T-helper 1 cell treated with Interleukin-12 subunit alpha and Interleukin-12 subunit beta and Interleukin-4 antibody, amounts not matched to agents 30 μg/mL and 1 μg/mL, for 36 hours (primary cell): ENCODE results near the gene KRTAP5-4.
"Not testable (repeated sequence)": the region's sequence is repeated elsewhere in the genome, so short reads cannot be mapped to it uniquely, and the experiment has no call there.

ENCODE experiments used
- H3K27ac Mint-ChIP-seq: one replicate; pipeline ENCODE4 v1.8.0; 2021; ENCODE audit warnings: mild to moderate bottlenecking, mixed read lengths
- H3K27me3 Mint-ChIP-seq: one replicate; pipeline ENCODE4 v1.8.0; 2021; ENCODE audit warnings: low read depth, mixed read lengths
- H3K36me3 Mint-ChIP-seq: one replicate; pipeline ENCODE4 v1.8.0; 2021; ENCODE audit warnings: low read depth, mixed read lengths
- H3K4me1 Mint-ChIP-seq: one replicate; pipeline ENCODE4 v1.8.0; 2021; ENCODE audit warnings: low read depth, mixed read lengths
- H3K4me3 Mint-ChIP-seq: one replicate; pipeline ENCODE4 v1.8.0; 2021; ENCODE audit warnings: mild to moderate bottlenecking, moderate library complexity, mixed read lengths
- H3K9me3 Mint-ChIP-seq: one replicate; pipeline ENCODE4 v1.8.0; 2021; ENCODE audit warnings: mixed read lengths

KRTAP5-4 gene

DNA sequence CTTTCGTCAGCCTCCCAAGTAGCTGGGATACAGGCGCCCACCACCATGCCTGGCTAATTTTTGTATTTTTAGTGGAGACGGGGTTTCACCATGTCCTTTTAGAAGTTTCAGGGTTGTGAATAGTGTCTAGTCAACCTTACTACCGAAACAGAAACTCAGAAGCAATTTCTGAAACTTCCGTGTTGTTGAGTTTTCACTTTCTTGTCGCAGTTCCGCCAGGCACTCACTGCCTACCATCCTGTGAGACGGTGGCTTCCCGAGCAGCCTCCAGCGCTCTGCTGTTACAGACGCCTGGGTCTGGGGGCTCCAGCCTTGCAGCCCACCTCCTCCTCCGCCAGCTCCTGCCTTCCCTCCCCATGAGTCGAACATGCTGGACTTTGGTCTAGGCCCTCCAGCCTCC is 16.0 kb downstream of the KRTAP5-4 start:
- H3K27me3 Mint-ChIP-seq, result peaks cover 25% of the 10 kb centered on the region
- H3K4me3 Mint-ChIP-seq, H3K36me3 Mint-ChIP-seq, H3K27ac Mint-ChIP-seq, H3K4me1 Mint-ChIP-seq, H3K9me3 Mint-ChIP-seq: not testable (repeated sequence)

GRCh38 chr11:1604711-1605110 is 17.2 kb downstream of the KRTAP5-4 start:
- H3K36me3 Mint-ChIP-seq, result no peaks in the 10 kb centered on the region
- no peak overlapping the region for H3K4me3 Mint-ChIP-seq
- no peaks in the 10 kb centered on the region for H3K4me1 Mint-ChIP-seq

GRCh38 chr11:1604181-1604580 is 17.8 kb downstream of the KRTAP5-4 start:
- no peak overlapping the region for H3K27ac Mint-ChIP-seq
- no peaks in the 10 kb centered on the region for H3K9me3 Mint-ChIP-seq
- H3K4me1 Mint-ChIP-seq, result no peaks in the 10 kb centered on the region
- no peak overlapping the region for H3K4me3 Mint-ChIP-seq
- H3K27me3 Mint-ChIP-seq, result peaks cover 39% of the 10 kb centered on the region
- H3K36me3 Mint-ChIP-seq, result no peaks in the 10 kb centered on the region

More at GRCh38 chr11:1604711-1605110, 17.2 kb downstream of the KRTAP5-4 start:
- H3K9me3 Mint-ChIP-seq, result no peaks in the 10 kb centered on the region
- peaks cover 34% of the 10 kb centered on the region for H3K27me3 Mint-ChIP-seq
- no peak overlapping the region for H3K27ac Mint-ChIP-seq

DNA sequence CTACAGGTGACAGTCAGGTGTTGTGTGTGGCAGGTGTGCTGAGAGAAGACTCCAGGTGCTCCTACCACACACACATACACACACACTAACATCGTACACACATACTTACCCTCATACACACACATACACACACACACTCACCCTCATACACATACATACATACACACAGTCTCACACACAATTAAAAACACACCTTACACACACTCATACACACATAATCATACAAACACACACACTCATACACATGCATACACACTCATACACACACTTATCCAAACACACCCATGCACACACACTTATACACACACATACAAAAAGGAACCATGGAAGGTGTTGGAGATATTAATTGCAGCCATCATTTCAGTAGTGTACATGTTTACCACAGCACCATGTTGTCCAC is 18.3 kb downstream of the KRTAP5-4 start:
- H3K4me1 Mint-ChIP-seq, result no peaks in the 10 kb centered on the region
- no peak overlapping the region for H3K27ac Mint-ChIP-seq
- no peak overlapping the region for H3K4me3 Mint-ChIP-seq
- H3K36me3 Mint-ChIP-seq, result no peaks in the 10 kb centered on the region
- peaks cover 44% of the 10 kb centered on the region for H3K27me3 Mint-ChIP-seq
- no peaks in the 10 kb centered on the region for H3K9me3 Mint-ChIP-seq

DNA sequence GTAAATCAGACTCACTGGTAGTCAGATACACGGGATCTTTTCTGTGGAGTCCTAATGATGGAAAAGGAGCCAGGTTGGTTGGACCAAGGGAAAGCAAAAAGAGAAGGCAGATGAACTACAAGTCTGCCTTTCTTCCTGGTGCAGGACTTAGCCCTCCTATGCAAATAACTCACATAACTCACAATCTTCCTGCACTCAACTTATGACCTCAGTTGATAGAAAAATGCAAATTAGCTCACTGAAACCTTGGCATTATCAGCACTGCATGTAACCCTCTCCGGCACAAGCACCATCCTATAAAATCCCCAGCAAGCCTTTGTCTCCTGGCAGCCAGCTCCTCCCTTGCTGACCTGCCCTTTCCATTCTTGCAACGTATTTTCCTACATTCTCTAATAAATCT is 20.3 kb downstream of the KRTAP5-4 start:
- H3K4me3 Mint-ChIP-seq, H3K36me3 Mint-ChIP-seq, H3K9me3 Mint-ChIP-seq, H3K4me1 Mint-ChIP-seq, H3K27ac Mint-ChIP-seq: not testable (repeated sequence)
- peaks cover 51% of the 10 kb centered on the region for H3K27me3 Mint-ChIP-seq

GRCh38 chr11:1600626-1601025 is 21.3 kb downstream of the KRTAP5-4 start:
- no peaks in the 10 kb centered on the region for H3K4me1 Mint-ChIP-seq
- H3K36me3 Mint-ChIP-seq, result no peaks in the 10 kb centered on the region
- H3K27ac Mint-ChIP-seq, result no peak overlapping the region
- no peak overlapping the region for H3K4me3 Mint-ChIP-seq
- H3K27me3 Mint-ChIP-seq, result peaks cover 60% of the 10 kb centered on the region
- no peaks in the 10 kb centered on the region for H3K9me3 Mint-ChIP-seq

GRCh38 chr11:1598816-1599215 is 23.1 kb downstream of the KRTAP5-4 start:
- no peak overlapping the region for H3K4me3 Mint-ChIP-seq
- no peak overlapping the region for H3K27ac Mint-ChIP-seq
- no peaks in the 10 kb centered on the region for H3K36me3 Mint-ChIP-seq
- no peaks in the 10 kb centered on the region for H3K4me1 Mint-ChIP-seq
- peaks cover 75% of the 10 kb centered on the region for H3K27me3 Mint-ChIP-seq
- H3K9me3 Mint-ChIP-seq, result no peaks in the 10 kb centered on the region

GRCh38 chr11:1598406-1598805 is 23.5 kb downstream of the KRTAP5-4 start:
- H3K27me3 Mint-ChIP-seq, result peaks cover 79% of the 10 kb centered on the region
- H3K27ac Mint-ChIP-seq, result not testable (repeated sequence)

GRCh38 chr11:1597994-1598380 is 24.0 kb downstream of the KRTAP5-4 start, which contains the start of gene KRTAP5-2:
TSS of gene KRTAP5-2 (minus strand) at chr11:1598294. CDS start at chr11:1598250, 44 bp downstream.
- Mint-ChIP-seq H3K36me3 (no peaks in the 10 kb centered on the region), H3K4me3 (no peak within 1 kb of the TSS), H3K9me3 (no peaks in the 10 kb centered on the region), H3K4me1 (no peaks in the 10 kb centered on the region), H3K27ac (no peak within 1 kb of the TSS), H3K27me3 (peaks cover 80% of the 10 kb centered on the region)

More at GRCh38 chr11:1598406-1598805, 23.5 kb downstream of the KRTAP5-4 start:
- not testable (repeated sequence) for H3K36me3 Mint-ChIP-seq, H3K4me3 Mint-ChIP-seq, H3K4me1 Mint-ChIP-seq, H3K9me3 Mint-ChIP-seq

- no peak overlapping the region for H3K27ac Mint-ChIP-seq
- peaks cover 82% of the 10 kb centered on the region for H3K27me3 Mint-ChIP-seq
These were observed 24.5 kb downstream of the KRTAP5-4 start for GRCh38 chr11:1597331-1597993.

DNA sequence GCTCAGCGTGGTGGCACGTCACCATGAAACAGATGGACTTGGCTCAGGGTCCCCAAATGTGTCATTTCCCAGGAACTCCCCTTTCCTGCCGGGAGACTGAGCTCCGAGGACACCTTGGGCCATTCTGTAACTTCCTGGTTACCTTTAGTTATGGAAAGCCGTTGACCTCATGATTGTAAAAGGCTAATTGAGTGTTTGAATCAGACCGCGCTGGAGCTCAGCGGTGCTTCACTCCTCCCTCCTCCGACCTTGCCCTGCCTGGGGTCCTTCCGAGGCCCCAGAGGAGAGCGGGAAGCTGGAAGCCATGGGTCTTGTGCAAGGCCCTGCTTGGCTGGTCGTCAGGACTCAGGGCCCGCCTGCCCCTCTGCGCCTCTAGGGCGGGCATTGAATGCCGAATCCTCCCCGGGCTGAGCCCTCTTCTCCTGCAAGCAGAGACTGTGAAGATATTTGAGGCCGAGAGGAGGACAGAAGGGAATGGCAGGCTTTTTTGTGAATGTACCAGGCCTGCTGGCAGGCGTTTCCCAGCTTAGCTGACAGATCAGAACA is 25.3 kb downstream of the KRTAP5-4 start:
- not testable (repeated sequence) for H3K9me3 Mint-ChIP-seq, H3K27ac Mint-ChIP-seq, H3K4me1 Mint-ChIP-seq, H3K36me3 Mint-ChIP-seq, H3K4me3 Mint-ChIP-seq
- H3K27me3 Mint-ChIP-seq, result peaks cover 77% of the 10 kb centered on the region

More at GRCh38 chr11:1597331-1597993, 24.5 kb downstream of the KRTAP5-4 start:
- Mint-ChIP-seq H3K36me3 (no peaks in the 10 kb centered on the region), H3K4me3 (no peak overlapping the region), H3K9me3 (no peaks in the 10 kb centered on the region), H3K4me1 (no peaks in the 10 kb centered on the region)

DNA sequence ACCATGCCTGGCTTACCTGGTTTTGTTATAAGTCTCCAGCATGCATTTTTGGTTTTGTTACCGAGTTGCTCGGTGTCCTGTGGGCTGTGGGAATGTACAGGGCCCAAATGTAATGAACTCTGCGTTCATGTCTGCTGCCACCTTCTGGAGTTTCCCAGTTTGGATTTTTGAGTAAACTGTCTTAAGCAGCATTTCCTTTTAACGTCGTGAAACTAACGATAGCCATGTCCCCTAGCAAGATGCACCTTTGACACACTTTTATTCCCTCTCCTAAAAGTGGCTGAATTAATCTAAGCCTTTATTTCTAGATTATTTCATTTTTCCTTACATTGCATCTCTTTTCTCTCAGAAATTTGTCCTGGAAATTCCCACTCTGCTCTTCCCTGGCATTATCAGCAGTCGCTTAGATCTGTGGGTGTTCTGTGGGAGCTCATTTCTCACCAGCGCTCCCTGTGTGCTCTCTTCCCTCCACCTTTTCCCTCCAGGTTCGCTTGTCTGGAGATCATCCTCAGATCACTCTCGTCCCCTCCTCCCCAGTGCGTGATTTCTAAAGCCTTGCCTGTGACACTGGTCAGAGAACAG is 25.9 kb downstream of the KRTAP5-4 start:
- H3K9me3 Mint-ChIP-seq, H3K36me3 Mint-ChIP-seq, H3K27ac Mint-ChIP-seq, H3K4me3 Mint-ChIP-seq, H3K4me1 Mint-ChIP-seq: not testable (repeated sequence)
- H3K27me3 Mint-ChIP-seq, result peaks cover 75% of the 10 kb centered on the region

- Mint-ChIP-seq H3K36me3 (peaks cover 5% of the 10 kb centered on the region), H3K4me1 (peaks cover 11% of the 10 kb centered on the region), H3K27ac (no peak overlapping the region), H3K9me3 (peaks cover 9% of the 10 kb centered on the region), H3K27me3 (peaks cover 52% of the 10 kb centered on the region), H3K4me3 (no peak overlapping the region)
These were observed 29.3 kb downstream of the KRTAP5-4 start for GRCh38 chr11:1592628-1593027.

DNA sequence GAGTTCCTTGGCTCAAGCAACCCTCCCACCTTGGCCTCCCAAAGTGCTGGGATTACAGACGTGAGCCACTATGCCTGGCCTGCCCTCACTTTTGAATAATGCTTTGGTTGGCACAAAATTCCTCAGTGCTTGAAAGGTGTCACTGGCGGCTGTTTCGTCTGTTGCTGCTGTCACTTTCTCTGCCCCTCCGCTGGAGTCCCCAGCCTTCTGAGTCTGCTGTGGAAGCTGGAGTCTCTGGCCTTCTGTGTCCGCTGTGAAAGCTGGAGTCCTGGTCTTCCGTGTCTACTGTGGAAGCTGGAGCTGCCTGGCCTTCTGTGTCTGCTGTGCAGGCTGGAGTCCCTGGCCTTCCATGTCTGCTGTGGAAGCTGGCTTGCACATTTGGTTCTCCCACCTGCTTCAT is 31.9 kb downstream of the KRTAP5-4 start:
- no peak overlapping the region for H3K27ac Mint-ChIP-seq
- no peak overlapping the region for H3K4me3 Mint-ChIP-seq
- peaks cover 5% of the 10 kb centered on the region for H3K36me3 Mint-ChIP-seq
- peaks cover 9% of the 10 kb centered on the region for H3K9me3 Mint-ChIP-seq
- peaks cover 42% of the 10 kb centered on the region for H3K27me3 Mint-ChIP-seq
- H3K4me1 Mint-ChIP-seq, result peaks cover 11% of the 10 kb centered on the region

- H3K36me3 Mint-ChIP-seq, H3K9me3 Mint-ChIP-seq: not testable (repeated sequence)
- Mint-ChIP-seq H3K4me1 (peaks cover 11% of the 10 kb centered on the region), H3K27ac (peak overlapping the region; percentile 83), H3K4me3 (peak overlapping the region; percentile 57), H3K27me3 (peaks cover 36% of the 10 kb centered on the region)
These were observed 32.6 kb downstream of the KRTAP5-4 start for GRCh38 chr11:1589191-1589963.
